ENCODE results near the gene SLC36A2.

DNA sequence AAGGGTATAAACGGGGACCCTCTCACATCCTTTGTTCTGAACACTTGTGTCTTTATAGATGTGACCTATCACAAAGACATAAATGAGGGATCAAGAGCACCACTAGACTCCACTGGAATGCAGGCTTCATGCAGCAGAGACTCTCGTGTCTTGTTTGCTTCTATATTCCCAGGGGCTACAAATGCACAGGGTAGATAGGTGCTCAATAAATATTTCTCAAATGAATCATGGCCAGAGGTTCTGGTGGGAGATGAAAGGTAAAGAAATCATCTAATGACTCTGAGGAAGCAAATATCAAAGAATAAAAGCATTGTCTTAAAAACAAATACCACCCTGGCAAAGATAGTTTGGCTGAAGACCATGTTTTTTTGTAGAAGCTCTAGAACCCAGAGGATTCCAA is 50.4 kb downstream of the SLC36A2 start:
- TF ChIP-seq, protein P1, sequence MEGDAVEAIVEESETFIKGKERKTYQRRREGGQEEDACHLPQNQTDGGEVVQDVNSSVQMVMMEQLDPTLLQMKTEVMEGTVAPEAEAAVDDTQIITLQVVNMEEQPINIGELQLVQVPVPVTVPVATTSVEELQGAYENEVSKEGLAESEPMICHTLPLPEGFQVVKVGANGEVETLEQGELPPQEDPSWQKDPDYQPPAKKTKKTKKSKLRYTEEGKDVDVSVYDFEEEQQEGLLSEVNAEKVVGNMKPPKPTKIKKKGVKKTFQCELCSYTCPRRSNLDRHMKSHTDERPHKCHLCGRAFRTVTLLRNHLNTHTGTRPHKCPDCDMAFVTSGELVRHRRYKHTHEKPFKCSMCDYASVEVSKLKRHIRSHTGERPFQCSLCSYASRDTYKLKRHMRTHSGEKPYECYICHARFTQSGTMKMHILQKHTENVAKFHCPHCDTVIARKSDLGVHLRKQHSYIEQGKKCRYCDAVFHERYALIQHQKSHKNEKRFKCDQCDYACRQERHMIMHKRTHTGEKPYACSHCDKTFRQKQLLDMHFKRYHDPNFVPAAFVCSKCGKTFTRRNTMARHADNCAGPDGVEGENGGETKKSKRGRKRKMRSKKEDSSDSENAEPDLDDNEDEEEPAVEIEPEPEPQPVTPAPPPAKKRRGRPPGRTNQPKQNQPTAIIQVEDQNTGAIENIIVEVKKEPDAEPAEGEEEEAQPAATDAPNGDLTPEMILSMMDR (conservative IDR thresholded peaks at IDR 0.05; ENCODE audit: low read depth, low read length): no peak
- no peak for TF ChIP-seq EZH2phosphoT487 (IDR thresholded peaks at IDR 0.05; ENCODE audit: borderline replicate concordance, low read length)
